CD14-positive monocyte (primary cell): Measurements from ENCODE around the gene THOC5. TPM values are rescaled to one million over a fixed set of nuclear protein-coding genes. Genes with fewer than 3 reads are reported as not detected.

Experiments used
- DNase-seq, 3 donors: peaks; one replicate each; pipeline ENCODE4 v3.0.0-alpha.2; 2011 to 2022
- H2AFZ ChIP-seq: 2 replicates; pipeline ENCODE4 v1.6.0; 2012; ENCODE audit warnings: mild to moderate bottlenecking, low read depth, low read length, inconsistent platforms; ENCODE audit not compliant: insufficient read depth, poor library complexity, severe bottlenecking
- H3K27ac ChIP-seq, 2 donors: 1 replicate in 1 of 2; 2 replicates in 1 of 2; pipeline ENCODE4 v1.5.1; 2012 to 2013; ENCODE audit warnings: low read length in 2 of 2, control low read depth in 1 of 2, inconsistent platforms in 1 of 2, low read depth in 1 of 2, mild to moderate bottlenecking in 1 of 2
- H3K27me3 ChIP-seq, 2 donors: one replicate each; pipeline versions ENCODE4 v1.6.0 to v1.6.1; 2011 to 2013; ENCODE audit warnings: low read length in 2 of 2; ENCODE audit not compliant: control insufficient read depth in 2 of 2, insufficient read depth in 2 of 2
- H3K36me3 ChIP-seq, 2 donors: replicated peaks in 1 of 2; 1 replicate in 1 of 2; 2 replicates in 1 of 2; pipeline versions ENCODE4 v1.5.1 to v1.6.1; 2012 to 2013; ENCODE audit warnings: low read length in 2 of 2, control low read depth in 1 of 2, inconsistent platforms in 1 of 2, mild to moderate bottlenecking in 1 of 2; ENCODE audit not compliant: insufficient read depth in 2 of 2, control insufficient read depth in 1 of 2
- H3K4me1 ChIP-seq, 2 donors: 1 replicate in 1 of 2; 2 replicates in 1 of 2; pipeline versions ENCODE4 v1.5.1 to v1.6.1; 2012 to 2013; ENCODE audit warnings: low read length in 2 of 2, control low read depth in 1 of 2, inconsistent platforms in 1 of 2, mild to moderate bottlenecking in 1 of 2, moderate library complexity in 1 of 2; ENCODE audit not compliant: insufficient read depth in 2 of 2, control insufficient read depth in 1 of 2
- H3K4me2 ChIP-seq: replicated peaks from 2 replicates; pipeline ENCODE3; 2012; ENCODE audit warnings: low read length, moderate library complexity, mild to moderate bottlenecking; ENCODE audit not compliant: poor library complexity, severe bottlenecking; ENCODE audit errors: extremely low read depth
- H3K4me3 ChIP-seq, 3 experiments: fragments of 200-600 bp in 1 of 3; sonication (generic) in 1 of 3; replicated peaks in 1 of 3; 1 replicate in 2 of 3; 2 replicates in 1 of 3; pipeline ENCODE4 v1.5.1; 2011 to 2013; ENCODE audit warnings: low read length in 3 of 3, mild to moderate bottlenecking in 3 of 3, control low read depth in 2 of 3, low read depth in 2 of 3, inconsistent platforms in 1 of 3, moderate library complexity in 1 of 3
- H3K79me2 ChIP-seq: 2 replicates; pipeline ENCODE4 v1.6.0; 2012; ENCODE audit warnings: mild to moderate bottlenecking, control low read depth, inconsistent platforms, low read length, moderate library complexity; ENCODE audit not compliant: insufficient read depth
- H3K9ac ChIP-seq: 2 replicates; pipeline ENCODE4 v1.6.0; 2017; ENCODE audit warnings: low read length, mild to moderate bottlenecking; ENCODE audit not compliant: insufficient read depth, poor library complexity, severe bottlenecking
- H3K9me3 ChIP-seq, 2 donors: replicated peaks in 1 of 2; 1 replicate in 1 of 2; 2 replicates in 1 of 2; pipeline versions ENCODE4 v1.5.1 to v1.6.1; 2012 to 2013; ENCODE audit warnings: low read length in 2 of 2, control low read depth in 1 of 2; ENCODE audit not compliant: control insufficient read depth in 1 of 2, insufficient read depth in 1 of 2
- H4K20me1 ChIP-seq: 2 replicates; pipeline ENCODE4 v1.6.0; 2012; ENCODE audit warnings: mild to moderate bottlenecking, low read length, control low read depth, moderate library complexity; ENCODE audit not compliant: insufficient read depth
- H3K27ac Mint-ChIP-seq, 7 donors: one replicate each; pipeline ENCODE4 v1.8.0; 2020; ENCODE audit warnings: mild to moderate bottlenecking in 7 of 7, mixed read lengths in 7 of 7, moderate library complexity in 6 of 7, inconsistent platforms in 2 of 7
- H3K27me3 Mint-ChIP-seq, 3 donors: one replicate each; pipeline ENCODE4 v1.8.0; 2021 to 2022; ENCODE audit warnings: low read depth in 3 of 3, mild to moderate bottlenecking in 3 of 3, mixed read lengths in 3 of 3, moderate library complexity in 3 of 3, inconsistent platforms in 1 of 3
- H3K36me3 Mint-ChIP-seq, 2 donors: one replicate each; pipeline ENCODE4 v1.8.0; 2020; ENCODE audit warnings: mixed read lengths in 2 of 2, inconsistent platforms in 1 of 2, mild to moderate bottlenecking in 1 of 2
- H3K4me1 Mint-ChIP-seq: one replicate; pipeline ENCODE4 v1.8.0; 2020; ENCODE audit warnings: mild to moderate bottlenecking, mixed read lengths
- H3K4me3 Mint-ChIP-seq, 2 donors: one replicate each; pipeline ENCODE4 v1.8.0; 2020; ENCODE audit warnings: mild to moderate bottlenecking in 2 of 2, mixed read lengths in 2 of 2, moderate library complexity in 1 of 2
- H3K9me3 Mint-ChIP-seq, 7 donors: one replicate each; pipeline ENCODE4 v1.8.0; 2020 to 2022; ENCODE audit warnings: mixed read lengths in 7 of 7, mild to moderate bottlenecking in 6 of 7, moderate library complexity in 6 of 7, inconsistent platforms in 2 of 7
- WGBS: methylation state at CpG from one replicate; pipeline ENCODE4 v1.1.5; 2013; ENCODE audit warnings: missing lambda C conversion rate; ENCODE audit not compliant: insufficient coverage; 5-methylcytosine and 5-hydroxymethylcytosine counted together
- intact Hi-C, 2 donors: fragments of 100-400 bp; cut with micrococcal nuclease; formaldehyde crosslinking; loops; one replicate each; pipeline versions ENCODE4 v1.15.0 to v1.15.1; 2023
- polyA plus RNA-seq, 3 donors: library from polyadenylated mRNA; depleted of rRNA in 1 of 3; unstranded in 2 of 3; stranded (reverse) in 1 of 3; fragments of 300-500 nt in 2 of 3; fragments of >200 nt in 1 of 3; fragmentation: Illumina TruSeq in 2 of 3; gene quantifications; 1 replicate in 2 of 3; 2 replicates in 1 of 3; pipeline ENCODE4 v1.2.3, GENCODE V29; 2012 to 2021
- TF ChIP-seq, protein P1 (sequence below): fragments of 200-600 bp; IDR thresholded peaks from one replicate; pipeline ENCODE4 v1.8.0; 2022; ENCODE audit warnings: antibody characterized with exemption, mild to moderate bottlenecking

THOC5 gene
- polyA plus RNA-seq, 3 donors: 19.6 to 29.9 (median 28.2) TPM

DNA sequence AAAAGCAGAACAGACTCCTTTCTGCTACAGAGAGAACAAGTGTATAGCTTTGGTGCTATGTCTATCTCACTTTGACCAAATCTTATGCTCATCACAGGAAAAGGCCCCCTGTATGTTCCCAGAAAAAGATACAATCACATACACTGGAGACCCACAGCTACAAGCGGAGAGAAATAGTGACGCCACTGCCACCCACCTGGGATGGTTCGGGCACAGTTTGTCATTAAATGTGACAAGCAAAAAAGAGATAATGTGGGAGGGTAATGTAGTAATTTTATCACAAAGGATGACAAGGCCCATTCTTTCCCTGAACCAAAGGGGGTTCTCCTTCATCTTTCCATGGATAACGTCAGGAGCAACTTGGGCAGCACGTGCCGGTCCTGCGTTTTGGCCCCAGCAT is 32.0 kb downstream of the THOC5 start:
- 97% methylated on average over 4 of the region's 7 CpGs for WGBS
- no peak overlapping the region for H3K4me3 Mint-ChIP-seq

DNA sequence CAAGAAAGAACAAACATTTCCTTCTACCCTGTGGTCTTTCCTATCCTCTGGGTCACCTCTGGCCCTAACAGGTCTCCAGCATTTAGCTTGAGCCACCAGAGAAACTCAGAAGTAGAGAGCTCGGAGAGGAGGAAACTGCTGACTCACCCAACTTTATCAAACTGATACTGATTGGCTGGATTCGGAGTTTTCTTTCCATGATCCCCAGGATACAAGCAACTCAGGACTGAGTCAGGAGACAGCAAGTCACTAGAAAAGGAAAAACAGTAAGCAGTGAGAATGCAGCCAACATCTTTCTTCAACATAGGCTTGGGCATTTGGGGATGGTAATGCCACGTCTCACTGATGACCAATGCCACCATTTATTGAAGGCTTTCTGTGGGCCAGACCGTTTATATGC is 32.7 kb downstream of the THOC5 start:
- DNase-seq: no peak
- Histone ChIP-seq H3K4me3 (no peak overlapping the region), H3K9ac (no peak overlapping the region), H3K79me2 (no peaks in the 10 kb centered on the region), H3K36me3 (peaks cover 85 to 93% of the 10 kb centered on the region in 2 donors), H3K27ac (no peak overlapping the region), H3K27me3 (no peaks in the 10 kb centered on the region), H4K20me1 (no peaks in the 10 kb centered on the region), H3K9me3 (no peaks in the 10 kb centered on the region), H3K4me2 (no peak overlapping the region), H2AFZ (no peak overlapping the region), H3K4me1 (no peaks in the 10 kb centered on the region)
- H3K27ac Mint-ChIP-seq: peak overlapping the region in 1 of 7 donors; percentile 35
- H3K9me3 Mint-ChIP-seq: no peaks in the 10 kb centered on the region
- H3K36me3 Mint-ChIP-seq: peaks cover 86 to 96% of the 10 kb centered on the region in 2 donors
- no peaks in the 10 kb centered on the region for H3K27me3 Mint-ChIP-seq
- TF ChIP-seq, protein P1, sequence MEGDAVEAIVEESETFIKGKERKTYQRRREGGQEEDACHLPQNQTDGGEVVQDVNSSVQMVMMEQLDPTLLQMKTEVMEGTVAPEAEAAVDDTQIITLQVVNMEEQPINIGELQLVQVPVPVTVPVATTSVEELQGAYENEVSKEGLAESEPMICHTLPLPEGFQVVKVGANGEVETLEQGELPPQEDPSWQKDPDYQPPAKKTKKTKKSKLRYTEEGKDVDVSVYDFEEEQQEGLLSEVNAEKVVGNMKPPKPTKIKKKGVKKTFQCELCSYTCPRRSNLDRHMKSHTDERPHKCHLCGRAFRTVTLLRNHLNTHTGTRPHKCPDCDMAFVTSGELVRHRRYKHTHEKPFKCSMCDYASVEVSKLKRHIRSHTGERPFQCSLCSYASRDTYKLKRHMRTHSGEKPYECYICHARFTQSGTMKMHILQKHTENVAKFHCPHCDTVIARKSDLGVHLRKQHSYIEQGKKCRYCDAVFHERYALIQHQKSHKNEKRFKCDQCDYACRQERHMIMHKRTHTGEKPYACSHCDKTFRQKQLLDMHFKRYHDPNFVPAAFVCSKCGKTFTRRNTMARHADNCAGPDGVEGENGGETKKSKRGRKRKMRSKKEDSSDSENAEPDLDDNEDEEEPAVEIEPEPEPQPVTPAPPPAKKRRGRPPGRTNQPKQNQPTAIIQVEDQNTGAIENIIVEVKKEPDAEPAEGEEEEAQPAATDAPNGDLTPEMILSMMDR: no peak
- intact Hi-C loops: loop anchor here (10.0 kb wide), 1 partner anchor 126 kb away; no protein-coding TSS in a partner anchor
- no peaks in the 10 kb centered on the region for H3K4me1 Mint-ChIP-seq
- no peak overlapping the region for H3K4me3 Mint-ChIP-seq
- WGBS: 67% methylated on average over 1 of the region's 4 CpGs

More for the DNA sequence above, 32.0 kb downstream of the THOC5 start:
- no peaks in the 10 kb centered on the region for H3K9me3 ChIP-seq
- Mint-ChIP-seq H3K4me1 (no peaks in the 10 kb centered on the region), H3K36me3 (peaks cover 85 to 96% of the 10 kb centered on the region in 2 donors), H3K9me3 (no peaks in the 10 kb centered on the region), H3K27me3 (no peaks in the 10 kb centered on the region), H3K27ac (peak overlapping the region in 1 of 7 donors; percentile 69)
- H3K9ac ChIP-seq: no peak overlapping the region
- H3K4me1 ChIP-seq: no peaks in the 10 kb centered on the region
- TF ChIP-seq, protein P1: no peak
- no peak for DNase-seq
- peaks cover 81 to 93% of the 10 kb centered on the region in 2 donors for H3K36me3 ChIP-seq
- H2AFZ ChIP-seq: no peak overlapping the region
- H3K79me2 ChIP-seq: no peaks in the 10 kb centered on the region
- no peak overlapping the region for H3K27ac ChIP-seq
- no peak overlapping the region for H3K4me2 ChIP-seq
- H3K27me3 ChIP-seq: no peaks in the 10 kb centered on the region
- intact Hi-C loops: loop anchor here (10.0 kb wide), 1 partner anchor 127 kb away; no protein-coding TSS in a partner anchor
- no peak overlapping the region for H3K4me3 ChIP-seq
- H4K20me1 ChIP-seq: no peaks in the 10 kb centered on the region
